Measurements from ENCODE around the gene ADORA2A.

The ADORA2A gene

DNA sequence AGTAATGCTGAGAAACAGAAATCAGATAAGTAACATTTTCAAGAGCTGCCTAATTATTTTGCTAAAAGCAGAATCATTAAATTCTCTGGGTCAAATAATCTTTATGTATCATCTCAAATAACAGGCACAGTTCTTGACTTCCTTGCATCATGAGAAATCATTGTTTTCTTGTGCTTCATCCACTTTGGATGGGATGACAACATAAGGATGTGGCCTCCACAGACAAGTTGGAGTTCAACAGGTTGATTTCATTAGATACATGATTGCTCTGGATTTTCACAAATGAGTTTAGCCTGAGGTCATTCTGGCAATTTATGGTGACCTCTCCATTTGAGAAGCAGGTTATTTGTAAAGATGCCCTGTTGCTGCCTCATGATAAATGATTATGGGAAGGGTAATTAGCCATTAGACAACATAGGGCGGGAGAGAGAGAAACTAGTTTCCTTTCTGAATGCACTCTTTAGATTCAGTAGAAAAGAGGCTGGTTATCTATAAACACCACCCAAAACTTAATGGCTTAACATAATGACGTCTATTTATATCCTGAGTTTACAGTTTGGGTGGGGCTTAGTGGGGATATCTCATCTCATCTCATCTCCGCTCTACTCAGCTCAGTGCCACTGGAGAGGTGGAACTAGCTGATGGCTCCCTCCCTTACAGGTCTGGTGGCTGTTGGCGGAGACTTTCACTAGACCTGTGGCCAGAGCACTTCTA lies 35.0 kb upstream of the ADORA2A start:
- intact Hi-C loops (cut with DNase I; ENCODE audit: low total_unique reads) = no loop called here
- no peak overlapping the region for H3K4me3 ChIP-seq
- peaks cover 5 to 19% (median 18%) of the 10 kb centered on the region in 3 donors for H3K36me3 ChIP-seq
- no peaks in the 10 kb centered on the region for H3K9me3 ChIP-seq
- DNase-seq = no peak
- H3K27ac ChIP-seq = peak overlapping the region in 1 of 2 donors; percentile 77
- TF ChIP-seq CTCF (IDR thresholded peaks at IDR 0.05) = no peak
- H3K4me1 ChIP-seq = peaks cover 0 to 33% (median 23%) of the 10 kb centered on the region in 4 donors
- no peaks in the 10 kb centered on the region for H3K27me3 ChIP-seq

- no peak for DNase-seq
- Histone ChIP-seq H3K9me3 (no peaks in the 10 kb centered on the region), H3K4me3 (no peak overlapping the region), H3K36me3 (peaks cover 5 to 19% (median 18%) of the 10 kb centered on the region in 3 donors), H3K4me1 (peaks cover 0 to 33% (median 23%) of the 10 kb centered on the region in 4 donors), H3K27ac (no peak overlapping the region), H3K27me3 (no peaks in the 10 kb centered on the region)
- intact Hi-C loops (cut with DNase I; ENCODE audit: low total_unique reads) = no loop called here
- TF ChIP-seq CTCF (IDR thresholded peaks at IDR 0.05) = no peak
Observed at GRCh38 chr22:24393012-24393559, 34.3 kb upstream of the ADORA2A start.

GRCh38 chr22:24393848-24394247 lies 33.6 kb upstream of the ADORA2A start:
- H3K4me3 ChIP-seq = no peak overlapping the region
- H3K27ac ChIP-seq = no peak overlapping the region
- H3K4me1 ChIP-seq = peaks cover 0 to 33% (median 23%) of the 10 kb centered on the region in 4 donors
- intact Hi-C loops (cut with DNase I; ENCODE audit: low total_unique reads) = no loop called here
- H3K9me3 ChIP-seq = no peaks in the 10 kb centered on the region
- no peaks in the 10 kb centered on the region for H3K27me3 ChIP-seq
- no peak for DNase-seq
- TF ChIP-seq CTCF (IDR thresholded peaks at IDR 0.05) = no peak
- H3K36me3 ChIP-seq = peaks cover 10 to 26% (median 24%) of the 10 kb centered on the region in 3 donors

GRCh38 chr22:24394254-24394653 lies 33.1 kb upstream of the ADORA2A start:
- DNase-seq = no peak
- no peak for TF ChIP-seq CTCF (IDR thresholded peaks at IDR 0.05)
- no peak overlapping the region for H3K27ac ChIP-seq
- peaks cover 11 to 30% (median 25%) of the 10 kb centered on the region in 3 donors for H3K36me3 ChIP-seq
- H3K9me3 ChIP-seq = no peaks in the 10 kb centered on the region
- intact Hi-C loops (cut with DNase I; ENCODE audit: low total_unique reads) = no loop called here
- no peaks in the 10 kb centered on the region for H3K27me3 ChIP-seq
- no peak overlapping the region for H3K4me3 ChIP-seq
- H3K4me1 ChIP-seq = peaks cover 0 to 32% (median 23%) of the 10 kb centered on the region in 4 donors

DNA sequence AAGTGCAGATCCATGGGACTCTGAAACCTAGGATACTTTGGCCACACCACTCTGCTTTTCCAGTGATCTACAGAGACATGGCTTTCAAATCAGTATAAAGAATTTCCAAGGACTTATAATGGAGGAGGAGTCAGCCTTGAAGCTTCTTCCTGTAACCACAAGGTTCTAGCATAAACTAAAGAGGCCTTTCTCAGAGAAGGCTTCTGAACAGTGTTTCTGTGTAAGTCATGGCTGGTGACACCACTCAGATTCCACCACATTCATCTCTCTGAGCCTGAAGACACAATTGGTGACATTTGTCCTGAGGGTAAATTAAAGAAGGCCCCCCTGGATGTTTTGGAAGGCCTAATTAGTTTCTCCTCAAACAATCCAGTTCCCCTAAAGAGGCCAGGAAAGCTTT lies 29.0 kb upstream of the ADORA2A start:
- intact Hi-C loops (cut with DNase I; ENCODE audit: low total_unique reads) = no loop called here
- peaks cover 0 to 31% (median 24%) of the 10 kb centered on the region in 4 donors for H3K4me1 ChIP-seq
- peaks cover 11 to 34% (median 25%) of the 10 kb centered on the region in 3 donors for H3K36me3 ChIP-seq
- no peak for TF ChIP-seq CTCF (IDR thresholded peaks at IDR 0.05)
- no peak for DNase-seq
- no peak overlapping the region for H3K4me3 ChIP-seq
- H3K9me3 ChIP-seq = no peaks in the 10 kb centered on the region
- no peak overlapping the region for H3K27ac ChIP-seq
- H3K27me3 ChIP-seq = no peaks in the 10 kb centered on the region

Data from tibial artery (tissue), 4 donors.